ENCODE measurements around the gene KCTD2.
"Not testable (repeated sequence)": the region's sequence is repeated elsewhere in the genome, so short reads cannot be mapped to it uniquely, and the experiment has no call there.

KCTD2 gene

DNA sequence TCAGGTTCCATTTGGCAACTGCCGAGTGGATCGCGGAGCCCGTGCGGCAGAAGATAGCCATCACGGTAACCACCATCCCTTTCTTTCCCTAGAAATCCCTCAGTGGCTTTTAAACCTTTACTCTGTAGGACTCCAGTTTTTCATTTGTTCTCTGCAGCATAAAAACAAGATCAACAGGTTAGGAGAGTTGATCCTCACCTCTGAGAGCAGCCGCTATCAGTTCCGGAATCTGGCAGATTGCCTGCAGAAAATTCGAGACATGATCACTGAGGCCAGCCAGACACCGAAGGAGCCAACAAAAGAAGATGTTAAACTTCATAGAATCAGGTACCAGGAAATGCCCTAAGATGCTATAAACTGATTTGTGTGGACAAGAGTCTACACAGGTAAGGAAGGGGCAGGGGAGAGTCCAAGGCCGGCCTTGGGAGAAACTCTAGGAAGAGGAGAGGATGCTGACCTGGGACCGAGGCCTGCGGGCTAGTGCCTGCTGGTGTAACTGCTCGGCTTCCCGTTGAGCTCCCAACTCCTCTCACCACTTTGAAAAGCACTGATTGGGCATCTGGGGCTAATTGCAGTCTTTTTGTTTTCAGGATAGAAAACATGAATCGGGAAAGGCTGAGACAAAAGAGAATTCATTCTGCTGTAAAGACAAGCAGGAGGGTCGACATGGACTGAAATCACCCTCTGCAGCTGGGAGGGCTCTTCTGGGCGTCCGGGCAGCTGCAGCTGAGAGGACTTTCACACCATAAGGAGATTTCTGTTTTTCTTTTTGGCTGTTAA is 26.5 kb upstream of the KCTD2 start:
- H3K4me1 ChIP-seq (ENCODE audit: control insufficient read depth, insufficient read depth, low read length), result no peaks in the 10 kb centered on the region
- H3K27ac ChIP-seq (ENCODE audit: low read length), result no peak overlapping the region
- peaks cover 14% of the 10 kb centered on the region; the same call in 1 of the 2 replicates for H3K36me3 ChIP-seq (ENCODE audit: control insufficient read depth, insufficient read depth, low read length)
- no peak for DNase-seq (ENCODE audit: low read depth, low spot score)
- no CpG with 5 or more reads among the region's 19 CpGs for WGBS (ENCODE audit: insufficient coverage, insufficient read length)
- no peaks in the 10 kb centered on the region for H3K9me3 ChIP-seq (ENCODE audit: control insufficient read depth, insufficient read depth, low read length)
- H3K27me3 ChIP-seq (ENCODE audit: control insufficient read depth, insufficient read depth, low read length), result no peaks in the 10 kb centered on the region
- no peak overlapping the region for H3K4me3 ChIP-seq (ENCODE audit: low read length)

DNA sequence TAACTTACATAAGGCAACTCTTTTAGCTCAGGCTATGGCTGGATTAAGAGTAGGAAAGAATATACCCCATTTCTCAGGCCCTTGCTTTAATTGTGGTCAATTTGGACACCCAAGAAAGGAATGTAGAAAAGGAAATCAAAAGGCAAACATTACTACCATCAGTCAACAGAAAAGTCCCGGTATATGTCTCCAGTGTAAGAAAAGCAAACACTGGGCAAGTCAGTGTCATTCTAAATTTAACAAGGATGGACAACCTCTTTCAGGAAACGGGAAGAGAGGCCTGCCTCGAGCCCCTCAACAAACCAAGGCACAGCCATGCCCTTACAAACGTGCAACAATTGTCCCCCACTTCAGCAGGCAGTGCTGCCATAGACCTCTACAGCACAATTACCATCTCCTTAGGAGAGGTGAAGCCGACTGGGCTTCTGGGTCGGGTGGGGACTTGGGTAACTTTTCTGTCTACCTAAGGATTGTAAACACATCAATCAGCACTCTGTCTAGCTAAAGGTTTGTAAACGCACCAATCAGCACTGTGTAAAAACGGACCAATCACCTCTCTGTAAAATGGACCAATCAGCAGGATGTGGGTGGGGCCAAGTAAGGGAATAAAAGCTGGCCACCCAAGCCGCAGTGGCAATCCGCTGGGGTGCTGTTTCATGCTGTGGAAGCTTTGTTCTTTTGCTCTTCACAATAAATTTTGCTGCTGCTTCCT is 22.2 kb upstream of the KCTD2 start:
- Histone ChIP-seq H3K27ac (ENCODE audit: low read length) (no peak overlapping the region), H3K9me3 (ENCODE audit: control insufficient read depth, insufficient read depth, low read length) (no peaks in the 10 kb centered on the region), H3K4me1 (ENCODE audit: control insufficient read depth, insufficient read depth, low read length) (no peaks in the 10 kb centered on the region), H3K27me3 (ENCODE audit: control insufficient read depth, insufficient read depth, low read length) (no peaks in the 10 kb centered on the region), H3K36me3 (ENCODE audit: control insufficient read depth, insufficient read depth, low read length) (peaks cover 14% of the 10 kb centered on the region; the same call in 1 of the 2 replicates), H3K4me3 (ENCODE audit: low read length) (no peak overlapping the region)
- no CpG with 5 or more reads among the region's 10 CpGs for WGBS (ENCODE audit: insufficient coverage, insufficient read length)
- no peak for DNase-seq (ENCODE audit: low read depth, low spot score)

DNA sequence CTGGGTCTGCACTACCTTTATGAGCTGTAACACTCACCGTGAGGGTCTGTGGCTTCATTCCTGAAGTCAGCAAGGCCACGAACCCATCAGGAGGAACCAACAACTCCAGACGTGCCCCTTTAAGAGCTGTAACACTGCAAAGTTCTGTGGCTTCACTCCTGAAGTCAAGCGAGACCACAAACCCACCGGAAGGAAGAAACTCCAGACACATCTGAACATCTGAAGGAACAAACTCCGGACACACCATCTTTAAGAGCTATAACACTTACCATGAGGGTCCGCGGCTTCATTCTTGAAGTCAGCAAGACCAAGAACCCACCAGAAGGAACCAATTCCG is 21.7 kb upstream of the KCTD2 start:
- DNase-seq (ENCODE audit: low read depth, low spot score); H3K4me1 ChIP-seq (ENCODE audit: control insufficient read depth, insufficient read depth, low read length); H3K4me3 ChIP-seq (ENCODE audit: low read length); H3K27ac ChIP-seq (ENCODE audit: low read length); H3K27me3 ChIP-seq (ENCODE audit: control insufficient read depth, insufficient read depth, low read length); H3K9me3 ChIP-seq (ENCODE audit: control insufficient read depth, insufficient read depth, low read length): not testable (repeated sequence)
- WGBS (ENCODE audit: insufficient coverage, insufficient read length), result no CpG with 5 or more reads among the region's 9 CpGs
- H3K36me3 ChIP-seq (ENCODE audit: control insufficient read depth, insufficient read depth, low read length), result peaks cover 14% of the 10 kb centered on the region; the same call in 1 of the 2 replicates

DNA sequence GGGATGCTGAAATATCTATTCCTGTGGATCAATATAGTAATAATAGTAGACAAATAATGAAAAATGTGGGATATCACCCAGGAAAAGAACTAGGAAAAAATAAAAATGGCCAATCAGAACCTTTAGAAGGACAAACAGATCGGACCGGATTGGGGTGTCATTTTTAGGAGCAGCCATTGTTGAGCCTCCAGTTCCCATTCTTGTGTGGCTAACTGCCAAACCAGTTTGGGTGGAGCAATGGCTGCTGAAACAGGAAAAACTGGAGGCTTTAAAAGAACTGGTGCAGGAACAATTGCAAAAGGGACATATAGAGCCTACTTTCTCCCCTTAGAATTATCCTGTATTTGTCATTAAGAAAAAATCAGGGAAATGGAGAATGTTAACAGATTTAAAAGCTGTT is 20.4 kb upstream of the KCTD2 start:
- H3K36me3 ChIP-seq (ENCODE audit: control insufficient read depth, insufficient read depth, low read length); DNase-seq (ENCODE audit: low read depth, low spot score); H3K27ac ChIP-seq (ENCODE audit: low read length); H3K4me3 ChIP-seq (ENCODE audit: low read length); H3K27me3 ChIP-seq (ENCODE audit: control insufficient read depth, insufficient read depth, low read length); H3K4me1 ChIP-seq (ENCODE audit: control insufficient read depth, insufficient read depth, low read length); H3K9me3 ChIP-seq (ENCODE audit: control insufficient read depth, insufficient read depth, low read length): not testable (repeated sequence)
- no CpG with 5 or more reads among the region's 2 CpGs for WGBS (ENCODE audit: insufficient coverage, insufficient read length)

DNA sequence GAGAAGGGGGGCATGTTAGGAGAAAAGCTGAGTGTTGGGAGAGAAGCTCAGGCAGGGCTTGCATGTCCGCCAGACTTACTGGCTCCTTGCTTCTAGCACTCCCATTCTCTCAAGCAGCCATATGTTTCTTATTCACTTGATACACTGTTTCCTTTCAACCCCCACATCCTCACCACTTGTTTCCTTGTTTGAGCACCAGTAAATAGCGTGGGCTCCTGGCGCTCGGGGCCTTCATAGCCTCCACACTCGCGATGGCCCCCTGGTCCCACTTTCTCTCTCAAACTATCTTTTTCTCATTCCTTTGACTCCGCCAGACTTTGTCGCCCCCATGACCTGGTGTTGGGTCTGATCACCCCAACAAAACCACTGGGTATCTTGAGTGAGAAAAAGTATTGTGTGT is 16.9 kb upstream of the KCTD2 start:
- Histone ChIP-seq H3K4me1 (ENCODE audit: control insufficient read depth, insufficient read depth, low read length) (no peaks in the 10 kb centered on the region), H3K27me3 (ENCODE audit: control insufficient read depth, insufficient read depth, low read length) (no peaks in the 10 kb centered on the region), H3K27ac (ENCODE audit: low read length) (no peak overlapping the region), H3K4me3 (ENCODE audit: low read length) (no peak overlapping the region), H3K36me3 (ENCODE audit: control insufficient read depth, insufficient read depth, low read length) (no peaks in the 10 kb centered on the region), H3K9me3 (ENCODE audit: control insufficient read depth, insufficient read depth, low read length) (no peaks in the 10 kb centered on the region)
- DNase-seq (ENCODE audit: low read depth, low spot score), result no peak
- no CpG with 5 or more reads among the region's 8 CpGs for WGBS (ENCODE audit: insufficient coverage, insufficient read length)

DNA sequence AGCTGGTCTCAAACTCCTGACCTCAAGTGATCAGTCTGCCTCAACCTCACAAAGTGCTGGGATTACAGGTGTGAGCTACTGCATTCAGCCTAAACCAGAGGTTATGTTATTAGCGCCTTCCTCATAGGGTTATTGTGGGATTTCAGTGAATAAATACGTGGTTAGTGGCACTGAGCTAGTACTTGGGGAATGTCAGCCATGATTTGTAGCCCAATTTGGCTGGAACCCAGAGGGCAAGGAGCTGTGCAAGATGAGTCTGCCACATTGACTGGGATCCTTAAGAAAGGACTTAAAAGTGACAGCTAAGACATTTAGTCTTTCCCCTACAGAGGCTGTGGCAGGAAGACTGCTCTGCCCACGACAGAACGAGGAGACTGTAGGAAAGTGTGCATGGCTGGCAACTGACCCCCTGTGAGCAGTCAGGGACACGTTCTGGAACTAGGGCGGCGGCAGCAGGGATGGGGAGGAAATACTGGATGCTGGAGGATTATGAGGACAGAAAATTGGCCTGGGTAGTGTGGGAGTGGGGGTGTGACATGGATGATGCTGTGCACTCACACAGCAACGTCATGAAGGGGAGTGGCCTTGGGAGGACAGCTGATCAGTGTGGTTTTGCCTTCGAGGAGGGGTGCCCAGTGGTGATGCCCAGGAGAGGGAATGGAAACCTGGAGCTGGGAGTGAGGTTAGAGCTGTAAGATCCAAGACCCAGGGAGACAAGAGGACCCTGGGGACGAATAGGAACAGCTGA is 14.9 kb upstream of the KCTD2 start:
- no peaks in the 10 kb centered on the region for H3K27me3 ChIP-seq (ENCODE audit: control insufficient read depth, insufficient read depth, low read length)
- DNase-seq (ENCODE audit: low read depth, low spot score), result no peak
- H3K4me3 ChIP-seq (ENCODE audit: low read length), result no peak overlapping the region
- WGBS (ENCODE audit: insufficient coverage, insufficient read length), result no CpG with 5 or more reads among the region's 10 CpGs
- no peaks in the 10 kb centered on the region for H3K9me3 ChIP-seq (ENCODE audit: control insufficient read depth, insufficient read depth, low read length)
- peaks cover 2% of the 10 kb centered on the region; the same call in 1 of the 2 replicates for H3K4me1 ChIP-seq (ENCODE audit: control insufficient read depth, insufficient read depth, low read length)
- no peaks in the 10 kb centered on the region for H3K36me3 ChIP-seq (ENCODE audit: control insufficient read depth, insufficient read depth, low read length)
- no peak overlapping the region for H3K27ac ChIP-seq (ENCODE audit: low read length)

DNA sequence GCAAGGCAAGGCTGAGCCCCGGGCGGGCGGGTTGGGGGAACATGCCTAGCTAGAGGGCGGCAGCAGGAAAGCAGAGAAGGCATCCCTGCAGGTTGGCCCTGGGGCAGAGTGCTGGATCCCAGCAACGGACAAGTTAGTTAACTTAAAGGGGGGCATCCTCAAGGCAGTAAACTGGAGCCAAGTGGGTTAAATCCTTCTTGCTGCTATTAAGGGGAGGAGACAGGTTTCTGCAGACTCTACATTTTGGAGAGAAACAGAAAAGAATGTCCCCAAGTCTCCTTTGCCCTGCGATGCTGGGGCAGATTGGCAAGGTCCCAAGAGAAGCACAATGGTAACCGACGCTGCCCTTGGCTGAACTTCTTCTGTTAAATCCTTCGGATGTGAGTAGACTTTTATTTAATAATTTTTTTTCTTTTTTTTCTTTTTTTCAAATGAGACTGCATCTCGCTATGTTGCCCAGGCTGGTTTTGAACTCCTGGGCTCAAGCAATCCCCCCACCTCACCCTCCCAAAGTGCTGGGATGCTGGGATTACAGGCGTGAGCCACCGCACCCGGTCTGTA is 14.2 kb upstream of the KCTD2 start:
- H3K27ac ChIP-seq (ENCODE audit: low read length), result no peak overlapping the region
- DNase-seq (ENCODE audit: low read depth, low spot score), result no peak
- peak overlapping the region; percentile 16; the same call in 1 of the 2 replicates for H3K4me3 ChIP-seq (ENCODE audit: low read length)
- peaks cover 2% of the 10 kb centered on the region; the same call in 1 of the 2 replicates for H3K4me1 ChIP-seq (ENCODE audit: control insufficient read depth, insufficient read depth, low read length)
- WGBS (ENCODE audit: insufficient coverage, insufficient read length), result no CpG with 5 or more reads among the region's 13 CpGs
- H3K27me3 ChIP-seq (ENCODE audit: control insufficient read depth, insufficient read depth, low read length), result no peaks in the 10 kb centered on the region
- no peaks in the 10 kb centered on the region for H3K9me3 ChIP-seq (ENCODE audit: control insufficient read depth, insufficient read depth, low read length)
- H3K36me3 ChIP-seq (ENCODE audit: control insufficient read depth, insufficient read depth, low read length), result no peaks in the 10 kb centered on the region

DNA sequence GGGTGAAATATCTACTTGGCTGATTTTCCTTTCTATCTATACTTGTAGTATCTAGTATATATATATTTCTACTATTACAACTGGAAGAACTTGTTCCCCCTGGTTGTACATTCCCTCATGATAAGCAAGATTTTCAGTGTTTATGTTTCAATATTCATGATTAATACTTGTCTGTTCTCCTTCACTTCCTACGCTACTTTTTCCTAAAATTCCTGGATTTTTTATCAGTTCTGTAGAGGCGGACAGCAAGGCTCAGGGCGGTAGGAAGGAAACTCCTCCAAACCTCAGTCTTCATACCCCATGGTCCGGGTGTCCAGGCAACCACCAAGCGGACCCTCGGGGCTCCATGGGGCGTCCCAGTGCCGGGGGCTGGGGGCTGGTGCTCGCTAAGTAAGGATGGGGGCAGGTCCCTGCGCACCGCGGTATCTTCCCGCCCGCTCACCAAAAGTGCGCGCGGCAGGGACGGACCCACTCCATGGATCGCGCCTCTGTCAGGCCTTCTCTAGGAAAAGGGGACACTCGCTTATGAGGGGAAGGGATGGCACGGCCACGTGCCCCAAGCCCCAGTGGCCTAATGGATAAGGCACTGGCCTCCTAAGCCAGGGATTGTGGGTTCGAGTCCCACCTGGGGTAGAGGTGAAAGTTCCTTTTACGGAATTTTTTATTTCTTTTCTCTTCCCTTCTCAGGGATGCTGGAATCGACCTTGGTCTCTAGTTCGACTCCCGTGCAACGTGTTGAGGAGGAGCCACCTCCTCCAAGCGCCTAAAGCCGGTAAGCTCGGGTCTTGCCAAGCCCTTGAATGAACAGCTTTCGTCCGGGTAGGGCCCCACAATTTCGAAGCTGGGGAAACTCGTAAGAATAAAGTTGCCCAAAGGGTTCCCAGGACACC is 13.4 kb upstream of the KCTD2 start:
- H3K4me1 ChIP-seq (ENCODE audit: control insufficient read depth, insufficient read depth, low read length), result peaks cover 2% of the 10 kb centered on the region; the same call in 1 of the 2 replicates
- H3K27me3 ChIP-seq (ENCODE audit: control insufficient read depth, insufficient read depth, low read length), result no peaks in the 10 kb centered on the region
- no peaks in the 10 kb centered on the region for H3K36me3 ChIP-seq (ENCODE audit: control insufficient read depth, insufficient read depth, low read length)
- WGBS (ENCODE audit: insufficient coverage, insufficient read length), result no CpG with 5 or more reads among the region's 36 CpGs
- no peak overlapping the region for H3K27ac ChIP-seq (ENCODE audit: low read length)
- peak overlapping the region; percentile 79 for H3K4me3 ChIP-seq (ENCODE audit: low read length)
- H3K9me3 ChIP-seq (ENCODE audit: control insufficient read depth, insufficient read depth, low read length), result no peaks in the 10 kb centered on the region
- DNase-seq (ENCODE audit: low read depth, low spot score), result peak; percentile 83

DNA sequence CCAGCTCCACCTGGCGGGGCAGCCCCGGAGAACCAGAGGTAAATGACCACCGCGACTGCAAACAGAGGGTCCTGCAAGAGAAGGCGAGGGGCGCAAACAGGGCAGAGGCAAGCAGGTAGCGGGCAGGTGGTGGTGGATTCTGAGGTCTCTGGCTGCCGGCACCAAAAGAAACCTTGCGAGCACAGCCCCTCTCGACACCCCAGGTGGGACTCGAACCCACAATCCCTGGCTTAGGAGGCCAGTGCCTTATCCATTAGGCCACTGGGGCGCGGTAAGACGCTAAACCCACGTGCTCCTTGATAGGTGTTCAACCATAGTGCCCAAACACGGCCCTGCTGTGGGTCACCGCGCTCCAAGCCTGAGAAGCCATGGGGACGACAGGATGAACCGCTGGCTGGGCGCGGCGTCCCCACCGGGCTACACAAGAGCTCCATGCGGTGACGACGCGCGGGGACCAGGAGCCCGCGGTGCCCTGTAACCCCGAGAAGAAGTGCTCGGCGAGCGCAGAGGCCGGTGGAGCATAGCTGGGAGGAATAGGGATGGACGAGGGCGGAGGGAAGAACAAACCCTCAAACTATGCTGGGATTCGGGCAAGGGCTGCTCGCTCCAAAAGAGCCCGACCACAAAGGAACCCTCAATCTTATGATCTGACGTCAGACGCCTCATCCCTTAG is 12.7 kb upstream of the KCTD2 start:
- peaks cover 2% of the 10 kb centered on the region; the same call in 1 of the 2 replicates for H3K4me1 ChIP-seq (ENCODE audit: control insufficient read depth, insufficient read depth, low read length)
- no peaks in the 10 kb centered on the region for H3K9me3 ChIP-seq (ENCODE audit: control insufficient read depth, insufficient read depth, low read length)
- H3K27me3 ChIP-seq (ENCODE audit: control insufficient read depth, insufficient read depth, low read length), result no peaks in the 10 kb centered on the region
- WGBS (ENCODE audit: insufficient coverage, insufficient read length), result no CpG with 5 or more reads among the region's 43 CpGs
- DNase-seq (ENCODE audit: low read depth, low spot score), result peak; percentile 82
- H3K27ac ChIP-seq (ENCODE audit: low read length), result no peak overlapping the region
- H3K36me3 ChIP-seq (ENCODE audit: control insufficient read depth, insufficient read depth, low read length), result 0 out of 2 replicates have a peak, but pooled peaks cover 3% of the 10 kb centered on the region
- H3K4me3 ChIP-seq (ENCODE audit: low read length), result peak overlapping the region; percentile 79
